ENCODE data around the gene CNKSR3.

CNKSR3 gene

GRCh38 chr6:154445417-154445816 lies 65.1 kb downstream of the CNKSR3 start:
- no peak for DNase-seq (ENCODE audit: low read depth)
- no peak overlapping the region for H3K4me3 ChIP-seq (ENCODE audit: low read length)
- no peak for TF ChIP-seq CTCF (conservative IDR thresholded peaks at IDR 0.05; ENCODE audit: low read length)

GRCh38 chr6:154441995-154442310 lies 68.5 kb downstream of the CNKSR3 start:
- H3K4me3 ChIP-seq (ENCODE audit: low read length): no peak overlapping the region
- DNase-seq (ENCODE audit: low read depth): no peak
- no peak for TF ChIP-seq CTCF (conservative IDR thresholded peaks at IDR 0.05; ENCODE audit: low read length)

- no peak for TF ChIP-seq CTCF (conservative IDR thresholded peaks at IDR 0.05; ENCODE audit: low read length)
- H3K4me3 ChIP-seq (ENCODE audit: low read length): no peak overlapping the region
- no peak for DNase-seq (ENCODE audit: low read depth)
Measured at GRCh38 chr6:154440422-154441043, 70.0 kb downstream of the CNKSR3 start.

- no peak for DNase-seq (ENCODE audit: low read depth)
- H3K4me3 ChIP-seq (ENCODE audit: low read length): no peak overlapping the region
- no peak for TF ChIP-seq CTCF (conservative IDR thresholded peaks at IDR 0.05; ENCODE audit: low read length)
Measured at GRCh38 chr6:154440022-154440421, 70.5 kb downstream of the CNKSR3 start.

GRCh38 chr6:154438882-154439415 lies 71.5 kb downstream of the CNKSR3 start:
- no peak for TF ChIP-seq CTCF (conservative IDR thresholded peaks at IDR 0.05; ENCODE audit: low read length)
- H3K4me3 ChIP-seq (ENCODE audit: low read length): no peak overlapping the region
- DNase-seq (ENCODE audit: low read depth): no peak

- TF ChIP-seq CTCF (conservative IDR thresholded peaks at IDR 0.05; ENCODE audit: low read length): no peak
- DNase-seq (ENCODE audit: low read depth): no peak
- no peak overlapping the region for H3K4me3 ChIP-seq (ENCODE audit: low read length)
Measured at GRCh38 chr6:154435400-154435945, 75.0 kb downstream of the CNKSR3 start.

- DNase-seq (ENCODE audit: low read depth): no peak
- no peak overlapping the region for H3K4me3 ChIP-seq (ENCODE audit: low read length)
- TF ChIP-seq CTCF (conservative IDR thresholded peaks at IDR 0.05; ENCODE audit: low read length): no peak
Measured at GRCh38 chr6:154434662-154435061, 75.8 kb downstream of the CNKSR3 start.

Data from AG10803 (cell line).